PC-3 (cell line): ENCODE data around the gene ENDOV.

Experiments
- CTCF ChIP-seq: fragments of 300-600 bp; sonication (generic); conservative IDR thresholded peaks from 2 replicates; pipeline ENCODE4 v1.5.1; 2017; ENCODE audit warnings: antibody characterized with exemption, low read depth, mild to moderate bottlenecking, low read length
- EZH2 ChIP-seq: fragments of 300-600 bp; sonication (generic); IDR thresholded peaks from one replicate; pipeline ENCODE4 v1.6.1; 2017; ENCODE audit warnings: antibody characterized with exemption, mild to moderate bottlenecking, low read length; ENCODE audit not compliant: unreplicated experiment

DNA sequence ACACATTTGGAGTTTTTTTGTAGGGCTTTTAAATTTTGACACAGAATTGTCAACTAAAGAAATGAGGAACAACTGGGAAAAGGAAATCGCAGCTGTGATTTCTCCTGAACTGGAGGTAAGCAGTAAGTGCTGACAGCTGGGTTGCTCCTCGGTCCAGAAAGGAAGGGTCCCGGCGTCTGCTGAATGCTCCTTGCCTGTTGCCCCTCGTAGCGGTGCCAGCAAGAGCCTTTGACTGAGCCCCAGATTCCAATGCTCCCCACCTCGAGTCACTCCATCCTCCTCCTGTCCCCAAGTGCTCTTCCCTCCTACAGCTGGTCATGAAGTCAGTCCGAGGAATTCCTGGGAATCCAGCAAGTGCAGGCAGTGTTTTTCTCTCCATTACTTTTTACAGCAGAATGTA, 32.0 kb upstream of the ENDOV start:
- TF ChIP-seq EZH2, result no peak
- TF ChIP-seq CTCF, result no peak
